ENCODE measurements around the gene ALPL.
"Not testable (repeated sequence)": the region's sequence is repeated elsewhere in the genome, so short reads cannot be mapped to it uniquely, and the experiment has no call there.

The ALPL gene

DNA sequence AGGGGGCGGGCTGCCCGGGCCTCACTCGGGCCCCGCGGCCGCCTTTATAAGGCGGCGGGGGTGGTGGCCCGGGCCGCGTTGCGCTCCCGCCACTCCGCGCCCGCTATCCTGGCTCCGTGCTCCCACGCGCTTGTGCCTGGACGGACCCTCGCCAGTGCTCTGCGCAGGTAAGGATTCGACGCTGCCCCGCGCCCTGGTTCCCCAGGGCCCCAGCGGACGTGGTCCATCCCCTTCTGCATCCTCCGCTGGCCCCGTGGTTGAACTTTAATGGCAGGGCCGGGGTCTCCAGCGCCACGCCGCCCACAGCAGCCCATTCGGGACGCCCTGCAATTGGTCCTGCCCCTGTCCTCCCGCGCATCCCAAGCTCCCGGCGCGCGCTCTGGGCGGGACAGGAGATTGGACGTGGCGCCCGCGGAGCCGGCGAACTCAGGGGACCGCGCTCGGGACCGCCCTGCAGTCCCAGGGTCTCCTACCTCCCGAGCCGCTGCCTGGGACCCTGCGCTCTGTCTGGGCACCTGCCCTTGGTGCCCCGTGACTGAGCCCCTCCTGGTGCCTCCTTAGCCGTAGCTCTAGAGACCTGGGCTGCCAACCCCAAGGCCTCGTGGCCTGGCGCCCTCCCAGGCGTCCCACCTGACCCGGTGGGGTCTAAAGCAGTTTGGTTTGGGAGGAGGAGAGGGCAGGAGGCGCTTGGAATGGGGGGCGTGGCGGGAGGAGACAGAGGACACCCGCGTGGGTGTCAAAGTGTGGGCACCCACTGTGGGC, at the start of gene ALPL:
Gene ALPL, plus strand, starts transcription at position 73 of the 762 bp plus-strand sequence. CDS start 44,659 bp downstream, outside the sequence.
- in situ Hi-C loops (cut with HindIII; ENCODE audit: low pct_ligation_motif_present, low pct_unique_long_range_greater_than_20kb, low sequenced_read_pairs): no loop called here
- DNase-seq: no peak

DNA sequence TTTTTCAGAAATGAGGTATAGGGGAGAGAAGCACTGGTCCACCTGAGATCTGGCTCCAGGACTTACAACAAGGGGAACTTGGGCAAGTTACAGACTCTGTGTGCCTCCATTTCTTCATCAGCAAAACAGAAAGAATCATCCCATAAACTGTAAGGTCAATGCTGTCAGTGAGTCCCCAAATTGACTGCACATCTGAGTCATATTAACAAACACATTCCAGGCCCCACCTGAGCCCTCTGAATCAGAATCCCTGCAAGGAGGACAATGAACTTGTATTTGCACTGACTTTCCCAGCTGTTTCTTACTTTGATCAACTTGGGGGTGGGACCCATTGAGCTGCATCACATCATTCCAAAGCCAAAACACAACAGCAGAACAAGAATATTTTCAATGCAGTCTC, 44.1 kb upstream of the ALPL start:
- DNase-seq; in situ Hi-C loops (cut with HindIII; ENCODE audit: low pct_ligation_motif_present, low pct_unique_long_range_greater_than_20kb, low sequenced_read_pairs): not testable (repeated sequence)

DNA sequence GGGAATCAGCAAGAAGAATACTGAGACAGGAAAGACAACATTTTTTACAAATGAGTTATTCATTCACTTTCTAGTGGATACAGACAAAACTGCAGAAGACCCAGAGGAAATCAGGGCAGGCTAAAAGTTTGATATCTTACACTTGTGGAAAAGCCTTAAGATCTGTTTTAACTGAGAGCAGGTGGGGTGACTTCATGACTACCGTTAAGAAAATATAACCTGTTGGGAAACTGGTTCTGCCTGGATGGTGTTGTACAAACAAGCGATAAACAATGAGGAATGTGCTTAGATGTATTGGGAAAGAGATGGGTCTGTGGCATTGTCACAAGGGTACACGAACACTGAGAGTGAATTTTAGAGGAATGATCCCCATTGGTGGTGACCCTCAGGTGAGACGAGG, 41.3 kb upstream of the ALPL start:
- in situ Hi-C loops (cut with HindIII; ENCODE audit: low pct_ligation_motif_present, low pct_unique_long_range_greater_than_20kb, low sequenced_read_pairs): not testable (repeated sequence)

DNA sequence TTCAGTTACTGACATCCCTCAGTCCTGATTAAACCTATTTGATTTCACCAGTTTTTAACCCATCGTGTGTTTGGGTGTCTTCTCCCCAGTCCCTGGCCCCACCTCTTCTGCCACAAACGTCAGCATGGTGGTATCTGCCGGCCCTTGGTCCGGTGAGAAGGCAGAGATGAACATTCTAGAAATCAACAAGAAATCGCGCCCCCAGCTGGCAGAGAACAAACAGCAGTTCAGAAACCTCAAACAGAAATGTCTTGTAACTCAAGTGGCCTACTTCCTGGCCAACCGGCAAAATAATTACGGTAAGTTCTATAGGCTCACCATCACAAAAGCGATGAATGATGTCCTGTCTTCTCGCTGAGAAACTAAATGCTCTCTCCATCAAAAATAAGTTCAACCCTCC, 40.6 kb upstream of the ALPL start:
- in situ Hi-C loops (cut with HindIII; ENCODE audit: low pct_ligation_motif_present, low pct_unique_long_range_greater_than_20kb, low sequenced_read_pairs): no loop called here
- no peak for DNase-seq

More for the DNA sequence above, 41.3 kb upstream of the ALPL start:
- DNase-seq: not testable (repeated sequence)

DNA sequence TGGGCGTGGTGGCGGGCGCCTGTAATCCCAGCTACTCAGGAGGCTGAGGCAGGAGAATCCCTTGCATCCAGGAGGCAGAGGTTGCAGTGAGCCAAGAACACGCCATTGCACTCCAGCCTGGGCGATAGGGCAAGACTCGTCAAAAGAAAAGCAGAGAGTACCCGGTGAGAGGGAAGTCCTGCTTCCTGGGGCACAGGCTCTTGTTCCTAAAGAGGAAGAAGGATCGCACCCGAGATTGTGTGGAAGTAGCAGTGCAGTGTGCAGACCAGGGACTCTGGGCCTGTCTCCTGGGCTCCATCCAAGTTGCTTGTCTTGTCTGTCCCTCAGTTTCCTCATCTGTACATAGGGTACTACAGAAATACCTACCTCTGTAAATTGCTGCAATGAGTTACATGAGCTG, 39.6 kb upstream of the ALPL start:
- DNase-seq: no peak

DNA sequence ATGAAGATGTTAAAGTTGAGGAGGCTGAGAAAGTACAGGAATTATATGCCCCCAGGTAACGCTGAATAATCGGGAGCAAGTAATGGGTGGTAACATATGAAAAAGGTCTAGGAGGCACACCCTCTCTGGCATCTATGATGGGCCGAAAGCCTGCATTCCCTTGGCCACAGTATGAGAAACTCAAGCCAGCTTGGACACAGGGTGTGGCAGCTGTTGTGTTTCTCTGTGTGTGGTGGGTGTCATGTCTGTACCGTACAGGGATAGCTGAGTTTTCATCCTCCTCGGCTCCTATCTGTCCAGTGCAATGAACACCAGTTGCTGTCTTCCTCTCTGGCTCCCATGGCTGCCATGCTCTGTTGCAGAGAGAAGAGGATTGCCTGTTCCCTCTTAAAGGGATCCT, 36.4 kb upstream of the ALPL start:
- in situ Hi-C loops (cut with HindIII; ENCODE audit: low pct_ligation_motif_present, low pct_unique_long_range_greater_than_20kb, low sequenced_read_pairs): no loop called here
- DNase-seq: no peak

More for the DNA sequence above, 39.6 kb upstream of the ALPL start:
- in situ Hi-C loops (cut with HindIII; ENCODE audit: low pct_ligation_motif_present, low pct_unique_long_range_greater_than_20kb, low sequenced_read_pairs): no loop called here

DNA sequence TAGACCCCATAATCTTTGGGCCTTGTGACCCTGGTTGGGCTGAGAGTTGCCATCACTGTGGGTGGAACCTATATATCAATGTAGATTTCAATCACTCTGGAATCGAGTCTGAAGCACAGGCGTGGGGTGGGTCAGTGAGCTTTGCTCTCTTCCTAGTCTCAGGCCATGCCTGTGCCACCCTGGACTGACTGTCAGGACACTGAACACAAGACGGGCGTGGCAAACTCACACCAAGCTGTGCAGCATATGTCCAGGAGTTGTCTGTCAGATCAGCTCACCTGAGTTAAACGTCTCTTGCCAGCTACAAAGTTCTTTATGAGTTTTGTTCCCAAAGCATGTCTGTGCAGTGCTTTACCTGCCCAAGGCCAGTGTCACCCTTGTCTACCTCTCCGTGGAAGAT, 30.9 kb upstream of the ALPL start:
- in situ Hi-C loops (cut with HindIII; ENCODE audit: low pct_ligation_motif_present, low pct_unique_long_range_greater_than_20kb, low sequenced_read_pairs): no loop called here

DNA sequence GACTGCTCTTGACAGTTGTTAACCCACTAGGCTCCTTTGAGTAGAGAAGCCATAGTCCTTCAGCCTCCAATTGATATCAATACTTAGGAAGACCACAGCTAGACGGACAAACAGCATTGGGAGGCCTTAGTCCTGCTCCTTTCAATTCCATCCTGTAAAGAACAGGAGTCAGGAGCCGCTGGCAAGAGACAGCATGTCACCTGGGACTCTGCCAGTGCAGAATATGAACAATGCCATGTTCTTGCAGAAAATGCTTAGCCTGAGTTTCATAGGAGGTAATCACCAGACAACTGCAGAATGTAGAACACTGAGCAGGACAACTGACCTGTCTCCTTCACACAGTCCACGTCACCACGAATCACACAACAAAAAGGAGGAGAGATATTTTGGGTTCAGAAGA, 25.3 kb upstream of the ALPL start:
- in situ Hi-C loops (cut with HindIII; ENCODE audit: low pct_ligation_motif_present, low pct_unique_long_range_greater_than_20kb, low sequenced_read_pairs); DNase-seq: not testable (repeated sequence)

More for the DNA sequence above, 30.9 kb upstream of the ALPL start:
- no peak for DNase-seq

DNA sequence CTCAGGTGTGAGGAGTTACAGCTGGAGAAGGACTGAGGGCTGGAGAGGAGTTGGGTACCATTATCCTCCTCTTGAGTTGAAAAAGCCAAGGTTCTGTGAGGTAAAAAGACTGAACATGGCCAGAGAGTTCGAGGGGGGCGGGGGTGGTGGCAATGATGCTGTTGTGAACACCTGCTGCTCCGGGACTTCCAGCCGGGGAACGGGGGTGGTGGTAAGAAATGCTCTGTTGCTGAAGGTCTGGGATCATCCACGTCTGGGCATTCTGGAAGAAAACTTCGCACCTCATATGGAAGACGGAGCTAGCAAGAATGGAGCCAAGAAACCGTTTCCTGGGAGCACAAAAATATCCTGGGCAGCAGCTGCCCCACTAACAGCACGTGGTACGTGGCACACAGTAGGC, 20.1 kb upstream of the ALPL start:
- in situ Hi-C loops (cut with HindIII; ENCODE audit: low pct_ligation_motif_present, low pct_unique_long_range_greater_than_20kb, low sequenced_read_pairs): no loop called here
- no peak for DNase-seq

DNA sequence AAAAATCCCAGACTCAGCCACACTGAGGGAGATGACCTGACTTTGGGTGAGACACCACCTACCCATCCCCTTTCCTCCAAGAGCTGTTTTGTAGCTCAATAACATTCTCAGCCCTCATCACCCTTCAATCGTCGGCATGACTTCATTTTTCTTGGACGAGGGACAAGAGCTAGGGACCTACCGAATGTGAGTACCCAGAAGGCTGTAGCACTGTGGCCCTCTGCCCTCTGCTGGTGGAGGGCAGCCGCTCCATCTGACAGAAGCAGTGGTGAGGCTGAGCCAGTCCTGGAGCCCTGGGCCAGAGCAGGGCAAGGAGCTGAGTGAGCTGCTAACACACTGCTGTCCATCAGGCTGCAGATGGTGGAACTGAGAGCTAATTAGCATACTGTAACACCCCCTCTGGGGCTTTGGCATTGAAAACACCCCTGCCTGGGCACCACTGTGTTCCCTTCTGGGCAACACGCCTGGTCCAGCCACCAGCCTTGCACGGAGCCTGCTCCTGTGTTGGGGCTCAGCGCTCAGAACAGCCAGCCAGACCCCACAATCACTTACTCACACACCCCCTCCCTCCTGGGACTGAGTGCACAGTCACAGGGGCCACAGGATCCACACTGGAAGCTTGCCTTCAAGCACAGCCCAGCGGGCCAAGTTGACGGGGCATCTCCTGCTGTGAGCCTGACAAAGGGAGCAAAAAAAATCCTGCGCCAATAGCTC, 18.3 kb upstream of the ALPL start:
- peak; percentile 33 for DNase-seq
- in situ Hi-C loops (cut with HindIII; ENCODE audit: low pct_ligation_motif_present, low pct_unique_long_range_greater_than_20kb, low sequenced_read_pairs): no loop called here

DNA sequence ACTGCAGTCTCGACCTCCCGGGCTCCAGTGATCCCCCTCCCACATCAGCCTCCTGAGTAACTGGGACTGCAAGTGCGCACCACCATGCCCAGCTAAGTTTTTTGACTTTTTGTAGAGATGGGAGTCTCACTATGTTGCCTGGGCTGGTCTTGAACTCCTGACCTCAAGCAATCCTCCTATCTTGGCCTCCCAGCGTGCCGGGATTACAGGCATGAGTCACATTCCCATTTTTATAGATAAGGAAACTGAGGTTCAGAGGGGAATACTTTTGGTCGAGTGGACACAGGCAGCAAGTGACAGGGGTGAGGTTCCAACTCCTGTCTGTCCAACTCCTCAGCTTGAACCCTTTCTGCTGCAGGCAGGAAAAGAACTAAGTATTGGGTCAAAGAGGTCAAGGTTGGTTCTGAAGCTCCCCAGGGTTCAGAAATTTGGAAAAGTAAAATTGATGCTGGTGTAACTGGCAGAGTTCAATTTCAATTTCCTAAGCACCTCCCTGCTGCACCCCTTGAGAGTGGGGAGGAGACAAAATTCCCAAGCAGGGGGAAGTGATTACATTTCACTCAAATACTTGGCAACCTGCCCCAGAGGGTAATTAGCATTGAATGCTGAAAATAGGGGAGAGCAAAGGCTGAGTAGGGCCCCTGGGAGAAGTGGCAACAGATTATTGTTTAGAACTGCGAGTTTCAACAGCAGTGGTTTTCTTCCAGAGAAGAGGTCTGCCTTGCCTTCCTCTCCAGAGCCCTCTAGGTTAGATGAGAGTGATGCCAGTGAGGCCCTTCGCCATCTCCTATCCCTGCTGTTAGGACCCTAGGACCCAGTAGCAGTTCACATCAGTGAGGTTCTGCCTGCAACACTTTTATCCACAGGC, 17.5 kb upstream of the ALPL start:
- no peak for DNase-seq
- in situ Hi-C loops (cut with HindIII; ENCODE audit: low pct_ligation_motif_present, low pct_unique_long_range_greater_than_20kb, low sequenced_read_pairs): no loop called here

DNA sequence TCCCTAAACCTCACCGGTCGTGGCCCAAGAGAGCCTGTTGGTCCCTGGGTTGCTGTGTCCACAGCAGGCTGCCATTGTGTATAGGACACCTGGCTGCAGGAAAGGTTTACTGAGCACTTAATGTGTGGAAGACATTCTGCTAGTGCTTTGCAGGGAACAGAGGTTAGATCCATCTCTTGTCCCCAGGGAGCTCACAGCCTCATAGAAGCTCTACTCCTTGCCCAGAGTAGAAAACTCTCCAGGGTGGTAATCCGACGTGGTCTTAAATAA, 16.9 kb upstream of the ALPL start:
- no peak for DNase-seq
- in situ Hi-C loops (cut with HindIII; ENCODE audit: low pct_ligation_motif_present, low pct_unique_long_range_greater_than_20kb, low sequenced_read_pairs): no loop called here

DNA sequence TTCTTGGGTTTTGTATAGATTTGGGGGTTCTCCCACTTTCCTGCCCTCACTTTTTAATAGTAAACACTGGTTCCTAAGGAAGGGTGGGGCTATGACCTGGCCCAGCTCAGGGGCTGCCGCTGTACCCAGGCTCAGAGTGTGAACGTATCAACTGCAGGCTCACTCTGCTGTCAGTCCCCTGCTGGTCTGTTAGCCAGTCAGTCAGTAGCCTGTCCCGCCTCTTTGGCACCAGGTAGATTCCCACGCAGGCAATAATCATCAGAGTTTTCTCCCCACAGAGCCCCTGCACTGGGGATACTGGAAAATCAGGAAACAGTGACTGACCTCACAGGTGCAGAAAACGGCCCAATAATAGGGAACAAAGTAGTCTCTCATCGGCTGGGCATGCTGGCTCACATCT, 15.0 kb upstream of the ALPL start:
- DNase-seq: no peak
- in situ Hi-C loops (cut with HindIII; ENCODE audit: low pct_ligation_motif_present, low pct_unique_long_range_greater_than_20kb, low sequenced_read_pairs): no loop called here

DNA sequence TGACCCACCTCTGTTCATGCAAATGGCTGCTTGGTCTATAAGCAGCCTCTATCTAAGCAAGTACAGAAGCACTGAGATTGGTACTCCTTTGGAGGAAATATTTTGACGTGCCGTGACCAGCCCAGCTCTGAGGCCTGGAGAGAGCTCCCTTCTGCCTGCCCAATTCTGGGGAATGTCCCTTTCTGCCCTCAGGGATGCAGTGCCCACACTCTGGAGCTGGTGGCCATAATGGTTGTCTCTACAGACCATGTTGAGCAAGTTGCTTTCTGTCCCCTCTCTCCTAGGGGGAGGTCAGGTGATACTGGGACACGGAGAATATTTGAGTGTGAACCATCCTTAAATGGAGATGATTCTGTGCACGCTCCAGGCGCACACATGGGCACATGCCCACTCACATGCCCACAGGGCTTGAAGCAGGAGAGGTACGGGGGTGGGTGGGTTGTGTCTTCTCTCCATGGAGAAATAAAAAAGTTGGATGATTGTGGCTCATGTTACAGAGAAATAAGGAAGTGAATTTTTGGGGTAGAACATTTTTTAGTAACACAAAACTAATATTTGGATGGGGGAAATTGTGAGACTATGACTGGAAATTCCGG, 13.9 kb upstream of the ALPL start:
- DNase-seq: no peak
- in situ Hi-C loops (cut with HindIII; ENCODE audit: low pct_ligation_motif_present, low pct_unique_long_range_greater_than_20kb, low sequenced_read_pairs): no loop called here

DNA sequence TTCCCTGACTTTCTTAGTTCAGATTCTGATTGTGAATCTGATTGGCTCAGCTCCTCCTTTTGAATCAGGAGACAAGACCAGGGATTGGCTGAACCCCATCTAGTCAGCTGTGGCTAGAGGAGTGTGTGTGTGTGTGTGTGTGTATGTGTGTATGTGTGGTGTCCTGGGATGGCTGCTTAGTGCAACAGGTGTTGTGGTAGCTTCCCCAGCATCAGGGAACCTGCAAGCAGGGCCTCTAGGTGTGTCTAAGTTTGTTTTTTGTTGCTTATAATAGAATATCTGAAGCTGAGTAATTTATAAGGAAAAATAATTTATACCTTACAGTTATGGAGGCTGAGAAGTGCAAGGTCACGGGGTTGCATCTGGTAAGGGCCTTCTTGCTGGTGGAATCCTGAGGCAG, 13.2 kb upstream of the ALPL start:
- no peak for DNase-seq
- in situ Hi-C loops (cut with HindIII; ENCODE audit: low pct_ligation_motif_present, low pct_unique_long_range_greater_than_20kb, low sequenced_read_pairs): no loop called here

DNA sequence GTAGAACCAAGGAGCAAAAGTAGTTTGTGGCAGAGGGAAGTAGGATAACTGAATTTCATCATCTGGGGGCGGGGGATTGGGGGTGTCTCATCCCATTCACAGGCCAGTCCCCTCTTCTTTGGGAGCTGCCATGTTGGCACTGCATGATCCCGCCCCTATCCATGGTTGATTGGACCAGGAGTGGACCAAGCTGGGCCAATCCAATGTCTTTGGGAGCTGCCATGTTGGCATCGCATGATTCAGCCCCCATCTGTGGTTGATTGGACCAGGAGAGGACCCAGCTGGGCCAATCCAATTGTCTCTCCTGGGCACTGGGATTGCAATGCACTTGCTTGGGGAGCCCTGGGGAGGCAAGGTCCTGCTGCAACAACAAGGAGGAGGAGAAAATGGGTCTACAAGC, 12.3 kb upstream of the ALPL start:
- in situ Hi-C loops (cut with HindIII; ENCODE audit: low pct_ligation_motif_present, low pct_unique_long_range_greater_than_20kb, low sequenced_read_pairs): no loop called here
- no peak for DNase-seq

DNA sequence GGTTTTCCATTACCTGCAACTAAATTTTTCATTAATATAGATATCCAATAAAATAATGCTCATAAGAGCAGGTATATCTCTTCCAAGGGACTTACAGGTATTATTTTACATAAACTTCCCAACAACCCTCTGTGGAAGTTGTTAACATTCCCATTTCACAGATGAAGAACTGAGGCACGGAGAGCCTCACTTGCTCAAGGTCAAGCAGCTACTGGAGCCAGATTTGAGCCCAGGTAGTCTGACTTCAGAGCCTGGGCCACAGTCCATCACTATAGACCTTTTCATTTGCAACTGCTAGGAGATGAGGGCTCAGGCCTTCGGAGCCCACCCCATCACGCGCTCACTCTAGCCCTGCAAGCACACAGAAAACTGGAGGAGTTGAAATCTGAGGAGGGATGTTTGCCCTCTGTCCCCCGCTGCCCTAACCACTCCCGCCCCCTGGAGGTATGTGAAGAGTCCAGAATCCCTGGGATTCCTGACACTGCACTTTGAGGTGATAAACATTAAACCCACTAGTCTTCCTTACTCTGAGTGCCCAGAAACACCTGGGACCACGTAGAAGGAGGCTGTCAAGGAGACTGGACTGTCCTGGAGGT, 11.7 kb upstream of the ALPL start:
- DNase-seq: no peak
- in situ Hi-C loops (cut with HindIII; ENCODE audit: low pct_ligation_motif_present, low pct_unique_long_range_greater_than_20kb, low sequenced_read_pairs): no loop called here

DNA sequence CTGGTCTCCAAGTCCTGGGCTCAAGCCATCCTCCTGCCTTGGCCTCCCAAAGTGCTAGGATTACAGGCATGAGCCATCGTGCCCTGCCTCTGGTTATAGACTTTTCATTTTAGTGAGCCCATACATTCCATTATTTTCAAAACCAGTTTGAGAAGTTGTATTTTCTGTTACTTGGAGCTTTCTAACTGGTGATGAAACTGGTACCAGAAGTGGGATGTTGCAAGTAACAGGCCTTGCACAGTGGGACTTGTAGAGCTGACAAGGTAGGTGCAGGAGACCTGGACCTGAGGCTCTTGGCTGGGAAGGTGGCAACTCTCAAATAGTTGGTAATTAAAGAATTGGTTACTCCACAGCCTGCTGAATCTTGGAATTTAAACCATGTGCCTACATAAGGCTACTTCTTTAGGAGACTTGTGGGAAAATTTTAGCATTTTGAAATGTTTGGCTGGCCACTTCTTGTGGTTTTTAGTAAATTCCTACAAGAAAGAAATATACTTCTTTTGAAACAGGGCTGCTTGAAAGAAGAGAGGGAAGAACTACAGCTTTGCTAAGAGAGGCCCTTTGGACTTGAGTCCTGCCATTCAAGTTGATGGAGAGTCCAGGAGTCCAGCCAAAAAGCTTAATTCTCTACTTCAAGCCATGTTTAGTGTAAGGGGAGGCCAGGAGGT, 9.8 kb upstream of the ALPL start:
- DNase-seq: no peak

More for the DNA sequence above, 9.8 kb upstream of the ALPL start:
- in situ Hi-C loops (cut with HindIII; ENCODE audit: low pct_ligation_motif_present, low pct_unique_long_range_greater_than_20kb, low sequenced_read_pairs): no loop called here

All from ACHN (cell line).